ENCODE measurements around the gene C20orf204.

DNA sequence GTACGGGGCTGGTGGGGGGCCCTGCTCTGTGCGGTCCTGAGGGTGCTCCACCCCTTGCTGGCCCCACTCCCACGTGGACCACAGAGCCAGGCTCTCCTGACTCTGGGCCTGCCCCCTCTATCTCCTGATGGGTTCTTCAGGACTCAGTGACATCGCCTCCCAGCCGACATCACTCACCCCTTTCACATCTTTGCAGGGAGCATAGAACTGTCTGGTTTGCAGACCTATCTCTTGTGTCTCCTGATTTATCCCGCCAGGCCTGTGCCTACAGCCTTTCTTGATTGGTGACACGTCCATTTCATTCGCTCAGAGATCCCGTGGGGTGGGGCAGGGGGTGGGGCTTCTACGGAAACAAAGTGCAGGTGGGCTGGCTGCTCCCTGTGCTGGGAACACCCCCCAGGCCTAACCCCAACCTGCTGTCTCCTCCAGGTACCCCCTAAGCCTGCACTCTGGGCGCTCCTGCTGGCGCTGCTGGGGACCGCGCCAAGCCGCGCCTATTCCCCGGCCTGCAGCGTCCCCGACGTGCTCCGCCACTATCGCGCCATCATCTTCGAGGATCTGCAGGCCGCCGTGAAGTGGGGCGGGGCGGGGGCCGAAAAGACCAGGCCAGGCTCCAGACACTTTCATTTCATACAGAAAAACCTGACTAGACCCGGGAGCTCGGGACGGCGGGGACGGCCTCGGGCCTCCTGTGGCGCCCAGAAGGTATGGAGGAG is 1.7 kb downstream of the C20orf204 start:
- TF ChIP-seq CTCF (IDR thresholded peaks at IDR 0.05; ENCODE audit: extremely low read depth in 1 of 2, insufficient read depth in 1 of 2, low read depth in 1 of 2, low read length in 2 of 2) = no peak
- no peak for TF ChIP-seq POLR2A (IDR thresholded peaks at IDR 0.05; ENCODE audit: low read depth, low read length)
- no peak for TF ChIP-seq FOS (IDR thresholded peaks at IDR 0.05; ENCODE audit: borderline replicate concordance, insufficient read depth, low read length)
- no peak for TF ChIP-seq EZH2 (IDR thresholded peaks at IDR 0.05; ENCODE audit: borderline replicate concordance, low read depth, low read length, severe bottlenecking)
- TF ChIP-seq MAX (IDR thresholded peaks at IDR 0.05; ENCODE audit: insufficient read depth, insufficient read length) = no peak
- no peak for TF ChIP-seq POLR2AphosphoS5 (IDR thresholded peaks at IDR 0.05; ENCODE audit: insufficient read depth, low read depth, low read length)

Data from endothelial cell of umbilical vein (primary cell).